Aortic smooth muscle cell (primary cell): Measurements from ENCODE around the gene COL15A1. TPM values are rescaled to one million over a fixed set of nuclear protein-coding genes. Genes with fewer than 3 reads are reported as not detected.

Source experiments
- total RNA-seq: library from RNA; depleted of rRNA; stranded (reverse); fragments of >200 nt; gene quantifications from 2 replicates; pipeline ENCODE4 v1.2.3, GENCODE V29; 2014

The COL15A1 gene
- 2.6 and 2.7 TPM in 2 replicates for total RNA-seq

GRCh38 chr9:98943682-98944056, at the start of gene COL15A1:
Gene COL15A1 (plus strand): TSS chr9:98943907. CDS start chr9:98944062, 155 bp downstream.

GRCh38 chr9:99104459-99105151, 160.9 kb downstream of the COL15A1 start, which contains the start of gene TGFBR1:
Gene TGFBR1 (plus strand): TSS chr9:99105113. CDS start chr9:99105206, 93 bp downstream.

Other genes starting within 250 kb of the COL15A1 start
- gene GABBR2, start 235.0 kb upstream of the COL15A1 start, total RNA-seq: 0.12 and 0.13 TPM in 2 replicates
- gene ANKS6, start 147.4 kb upstream of the COL15A1 start, total RNA-seq: 9.1 and 9.7 TPM in 2 replicates
- 9.6 and 12.9 TPM in 2 replicates for gene GALNT12, start 136.2 kb upstream of the COL15A1 start, total RNA-seq
- gene TGFBR1, start 161.2 kb downstream of the COL15A1 start, total RNA-seq: 21.3 and 27.2 TPM in 2 replicates